K562 (cell line): ENCODE measurements around the gene RNF19B. TPM values are rescaled to one million over a fixed set of nuclear protein-coding genes. Genes with fewer than 3 reads are reported as not detected.
A peak's percentile ranks its signal among the peaks of the same experiment; 100 is the strongest.

Experiments
- ATAC-seq: fragments of 200-7000 bp; cut with Tn5 transposase; 3 replicates; pipeline ENCODE4 v1.9.1; 2020; ENCODE audit warnings: moderate library complexity
- BruUV-seq: library from RNA; stranded (reverse); fragments of 400-500 nt; replicated peaks from 2 replicates; lab custom pipeline; 2021; lab: Mats Ljungman, UMichigan
- CTCF ChIA-PET: fragments of 300-600 bp; formaldehyde crosslinking; extraction: SDS; loops from one replicate; lab custom pipeline; 2021; ENCODE audit warnings: low intra/inter-chr PET ratio; lab: Yijun Ruan, JAX
- POLR2A ChIA-PET: fragments of 300-600, 350-650 bp; sonication (Branson Sonifier 250); formaldehyde crosslinking; extraction: SDS; loops from one replicate; lab custom pipeline; 2021; ENCODE audit warnings: antibody characterized with exemption, inconsistent platforms; lab: Yijun Ruan, JAX
- DNase-seq, 4 experiments: peaks; one replicate each; pipeline versions ENCODE4 v3.0.0 to v3.0.0-alpha.2; 2011 to 2018; ENCODE audit warnings: low spot score in 3 of 4, mixed read lengths in 3 of 4; ENCODE audit errors: extremely low read depth in 1 of 4
- FAIRE-seq: peaks from 2 replicates; lab custom pipeline; 2011; peaks lifted over from hg19 to GRCh38; lab: Jason Lieb, UNC
- H2AFZ ChIP-seq: 2 replicates; pipeline ENCODE4 v1.6.0; 2011; ENCODE audit warnings: low read depth, low read length, control low read depth, inconsistent platforms
- H3K27ac ChIP-seq: fragments of 200-600 bp; 3 replicates; pipeline ENCODE4 v1.8.0; 2011; ENCODE audit warnings: low read depth, mild to moderate bottlenecking, control low read depth, inconsistent platforms, low read length, moderate library complexity, mixed read lengths; ENCODE audit errors: extremely low read depth
- H3K27me3 ChIP-seq, 2 experiments: fragments of 300-600 bp in 1 of 2; 2 replicates in 1 of 2; 3 replicates in 1 of 2; pipeline versions ENCODE4 v1.6.0 to v1.8.0; 2011; ENCODE audit warnings: inconsistent platforms in 2 of 2, low read length in 2 of 2, mild to moderate bottlenecking in 1 of 2, mixed read lengths in 1 of 2, moderate library complexity in 1 of 2; ENCODE audit not compliant: control insufficient read depth in 2 of 2, insufficient read depth in 2 of 2
- H3K36me3 ChIP-seq: fragments of 300-600 bp; 3 replicates; pipeline ENCODE4 v1.8.0; 2011; ENCODE audit warnings: mild to moderate bottlenecking, low read length, inconsistent platforms; ENCODE audit not compliant: control insufficient read depth, insufficient read depth
- H3K4me1 ChIP-seq, 2 experiments: fragments of 200-600 bp in 1 of 2; replicated peaks in 1 of 2; 2 replicates in 1 of 2; 3 replicates in 1 of 2; pipeline versions ENCODE4 v1.5.1 to v1.8.0; 2011; ENCODE audit warnings: inconsistent platforms in 2 of 2, low read length in 2 of 2, mild to moderate bottlenecking in 1 of 2, mixed read lengths in 1 of 2, moderate library complexity in 1 of 2; ENCODE audit not compliant: control insufficient read depth in 2 of 2, insufficient read depth in 2 of 2
- H3K4me2 ChIP-seq: 2 replicates; pipeline ENCODE4 v1.6.1; 2011; ENCODE audit warnings: low read length, control low read depth, inconsistent platforms, mixed read lengths; ENCODE audit not compliant: insufficient read depth
- H3K4me3 ChIP-seq: fragments of 200-600 bp; sonication (generic), shearing (Covaris generic); 2 replicates; pipeline ENCODE4 v1.5.1; 2016; ENCODE audit warnings: control low read depth, inconsistent platforms
- H3K79me2 ChIP-seq: fragments of 200-600 bp; 3 replicates; pipeline ENCODE4 v1.8.0; 2011; ENCODE audit warnings: low read length, inconsistent platforms; ENCODE audit not compliant: control insufficient read depth, insufficient read depth
- H3K9ac ChIP-seq, 2 experiments: 2 replicates each; pipeline versions ENCODE4 v1.6.0 to v1.6.1; 2011; ENCODE audit warnings: low read depth in 2 of 2, low read length in 2 of 2, control low read depth in 1 of 2, inconsistent platforms in 1 of 2, mild to moderate bottlenecking in 1 of 2, mixed read lengths in 1 of 2; ENCODE audit not compliant: insufficient read depth in 1 of 2
- H3K9me1 ChIP-seq: one replicate; pipeline ENCODE4 v1.6.0; 2011; ENCODE audit warnings: inconsistent platforms, mild to moderate bottlenecking, low read length, moderate library complexity; ENCODE audit not compliant: control insufficient read depth, insufficient read depth
- H3K9me3 ChIP-seq: replicated peaks from 2 replicates; pipeline ENCODE4 v1.5.1; 2011; ENCODE audit warnings: low read depth, low read length, inconsistent platforms; ENCODE audit not compliant: control insufficient read depth, insufficient read depth
- H4K20me1 ChIP-seq: replicated peaks from 2 replicates; pipeline ENCODE4 v1.6.1; 2011; ENCODE audit warnings: low read length, inconsistent platforms, mixed read lengths; ENCODE audit not compliant: control insufficient read depth, insufficient read depth
- ARID1B ChIP-seq: fragments of 450-650 bp; IDR thresholded peaks from 2 replicates; pipeline ENCODE4 v1.6.1; 2016; ENCODE audit warnings: antibody characterized with exemption, mild to moderate bottlenecking, inconsistent platforms
- DPF2 ChIP-seq: fragments of 450-650 bp; IDR thresholded peaks from 2 replicates; pipeline ENCODE4 v1.6.1; 2016
- FOXK1 ChIP-seq: sonication (generic); formaldehyde crosslinking; IDR thresholded peaks from 2 replicates; pipeline ENCODE4 v1.8.0; 2022; ENCODE audit warnings: missing genetic modification reagents, mild to moderate bottlenecking, borderline replicate concordance
- HMGN3 ChIP-seq: IDR thresholded peaks from 2 replicates; pipeline ENCODE4 v1.6.1; 2011; ENCODE audit warnings: borderline replicate concordance, low read depth, mild to moderate bottlenecking, mixed read lengths, low read length; ENCODE audit not compliant: insufficient read length; ENCODE audit errors: extremely low read depth
- HNRNPUL1 ChIP-seq: fragments of 200-400 bp; formaldehyde crosslinking; IDR thresholded peaks from 2 replicates; pipeline ENCODE4 v1.6.1; 2017; ENCODE audit warnings: low read length
- KAT8 ChIP-seq: fragments of 450-650 bp; IDR thresholded peaks from 2 replicates; pipeline ENCODE4 v1.6.1; 2016; ENCODE audit warnings: low read depth, mild to moderate bottlenecking
- RBFOX2 ChIP-seq: fragments of 200-400 bp; formaldehyde crosslinking; IDR thresholded peaks from 2 replicates; pipeline ENCODE4 v1.6.1; 2017; ENCODE audit warnings: low read depth, mild to moderate bottlenecking, low read length, moderate library complexity
- TCFL5 ChIP-seq: fragments of 250-450 bp; sonication (Bioruptor Pico); conservative IDR thresholded peaks from 2 replicates; pipeline ENCODE4 v1.6.1; 2021; ENCODE audit warnings: mild to moderate bottlenecking, moderate library complexity, matching md5 sums
- TGIF2 ChIP-seq: sonication (generic); formaldehyde crosslinking; IDR thresholded peaks from 2 replicates; pipeline ENCODE4 v1.8.1; 2022; ENCODE audit warnings: mild to moderate bottlenecking, missing genetic modification reagents, moderate library complexity
- ZNF766 ChIP-seq: fragments of 200-800 bp; sonication (Bioruptor generic); conservative IDR thresholded peaks from 2 replicates; pipeline ENCODE4 v1.6.1; 2016; ENCODE audit warnings: missing genetic modification characterization, missing compliant biosample characterization
- WGBS: fragments of 100-300 bp; shearing (Covaris generic); methylation state at CpG from one replicate; pipeline ENCODE4 v1.1.6; 2016; ENCODE audit warnings: low coverage, mixed read lengths; ENCODE audit not compliant: insufficient coverage; ENCODE audit errors: missing lambda C conversion rate; 5-methylcytosine and 5-hydroxymethylcytosine counted together
- in situ Hi-C: fragments of 300-500 bp; cut with MboI; formaldehyde crosslinking; loops from 4 replicates; pipeline ENCODE4 v1.15.0; 2018; ENCODE audit warnings: inconsistent platforms, mixed read lengths
- intact Hi-C: fragments of 100-400 bp; cut with micrococcal nuclease; formaldehyde crosslinking; loops from 2 replicates; pipeline ENCODE4 v1.14.2; 2022
- polyA plus RNA-seq, 8 experiments: library from polyadenylated mRNA; depleted of rRNA in 4 of 8; stranded (reverse) in 5 of 8; unstranded in 3 of 8; fragments of >200 nt; fragmentation: Nextera tagmentation in 2 of 8; fragmentation: Illumina TruSeq in 1 of 8; extraction: Ambion mirVana in 2 of 8; extraction: Trizol in 1 of 8; gene quantifications; 2 replicates each; pipeline versions ENCODE4 v1.2.1 to v1.2.3, GENCODE V29; 2011 to 2014; ENCODE audit warnings: inconsistent platforms in 1 of 8, missing spikeins in 1 of 8
- total RNA-seq, 7 experiments: library from RNA; depleted of rRNA in 6 of 7; stranded (reverse); fragments of >200 nt in 6 of 7; fragmentation: Illumina TruSeq in 2 of 7; extraction: Trizol in 2 of 7; gene quantifications; 2 replicates each; pipeline versions ENCODE4 v1.2.1 to v1.2.3, GENCODE V29; 2011 to 2021; ENCODE audit warnings: low replicate concordance in 1 of 7
- TF ChIP-seq, protein P1 (sequence below): fragments of 450-650 bp; IDR thresholded peaks from 2 replicates; pipeline ENCODE4 v1.6.1; 2016; ENCODE audit warnings: mild to moderate bottlenecking, moderate library complexity

Gene RNF19B
- total and polyA plus RNA-seq, 9 of the 15 experiments (the other 6 are each of a cell fraction or from before 2014, with no cell fraction given): 2.6 to 14.9 (median 10.1) TPM

DNA sequence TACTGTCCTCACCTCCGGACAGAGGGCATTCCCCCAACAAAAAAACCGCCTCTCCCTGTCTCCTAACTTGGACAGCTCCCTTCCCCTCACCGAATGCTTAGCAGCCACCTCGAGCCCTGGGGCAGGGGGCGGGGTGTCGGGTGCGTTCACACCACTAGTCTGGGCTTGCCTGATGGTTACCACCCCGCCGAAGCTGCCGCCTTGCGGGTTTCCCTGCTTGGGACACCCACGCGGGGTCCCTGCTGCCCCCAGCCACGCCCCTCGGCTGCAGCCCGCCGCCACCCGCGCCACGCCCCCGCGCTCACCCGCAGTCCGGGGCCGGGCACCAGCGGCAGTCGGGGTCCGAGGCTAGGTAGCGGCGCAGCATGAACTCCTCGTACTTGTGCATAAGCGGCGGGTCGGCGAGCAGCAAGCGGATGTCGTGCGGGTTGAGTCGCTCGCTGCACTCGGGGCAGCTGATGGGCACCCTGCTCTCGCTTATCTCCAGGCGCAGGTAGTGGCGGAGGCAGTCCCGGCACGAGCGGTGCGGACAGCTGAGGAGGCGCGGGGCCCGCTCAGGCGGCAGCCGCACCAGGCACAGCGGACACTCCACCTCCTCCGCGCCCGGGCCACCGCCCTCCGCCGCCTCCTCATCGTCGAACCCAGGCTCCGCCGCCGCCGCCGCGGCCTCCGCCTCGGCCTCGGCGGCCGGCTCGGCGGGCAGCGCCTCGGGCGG, 706 bp downstream of the RNF19B start:
- H3K4me1 ChIP-seq: peaks cover 28 to 36% of the 10 kb centered on the region in 2 experiments
- TF ChIP-seq HNRNPUL1: no peak
- TF ChIP-seq FOXK1 (CRISPR knock-in tag): no peak
- TF ChIP-seq DPF2: no peak
- TF ChIP-seq ARID1B: peak; percentile 38; the same call in 1 of the 2 replicates
- no peak for TF ChIP-seq ZNF766
- TF ChIP-seq HMGN3: peak; percentile 52
- TF ChIP-seq TCFL5: no peak
- TF ChIP-seq RBFOX2: no peak
- TF ChIP-seq, protein P1, sequence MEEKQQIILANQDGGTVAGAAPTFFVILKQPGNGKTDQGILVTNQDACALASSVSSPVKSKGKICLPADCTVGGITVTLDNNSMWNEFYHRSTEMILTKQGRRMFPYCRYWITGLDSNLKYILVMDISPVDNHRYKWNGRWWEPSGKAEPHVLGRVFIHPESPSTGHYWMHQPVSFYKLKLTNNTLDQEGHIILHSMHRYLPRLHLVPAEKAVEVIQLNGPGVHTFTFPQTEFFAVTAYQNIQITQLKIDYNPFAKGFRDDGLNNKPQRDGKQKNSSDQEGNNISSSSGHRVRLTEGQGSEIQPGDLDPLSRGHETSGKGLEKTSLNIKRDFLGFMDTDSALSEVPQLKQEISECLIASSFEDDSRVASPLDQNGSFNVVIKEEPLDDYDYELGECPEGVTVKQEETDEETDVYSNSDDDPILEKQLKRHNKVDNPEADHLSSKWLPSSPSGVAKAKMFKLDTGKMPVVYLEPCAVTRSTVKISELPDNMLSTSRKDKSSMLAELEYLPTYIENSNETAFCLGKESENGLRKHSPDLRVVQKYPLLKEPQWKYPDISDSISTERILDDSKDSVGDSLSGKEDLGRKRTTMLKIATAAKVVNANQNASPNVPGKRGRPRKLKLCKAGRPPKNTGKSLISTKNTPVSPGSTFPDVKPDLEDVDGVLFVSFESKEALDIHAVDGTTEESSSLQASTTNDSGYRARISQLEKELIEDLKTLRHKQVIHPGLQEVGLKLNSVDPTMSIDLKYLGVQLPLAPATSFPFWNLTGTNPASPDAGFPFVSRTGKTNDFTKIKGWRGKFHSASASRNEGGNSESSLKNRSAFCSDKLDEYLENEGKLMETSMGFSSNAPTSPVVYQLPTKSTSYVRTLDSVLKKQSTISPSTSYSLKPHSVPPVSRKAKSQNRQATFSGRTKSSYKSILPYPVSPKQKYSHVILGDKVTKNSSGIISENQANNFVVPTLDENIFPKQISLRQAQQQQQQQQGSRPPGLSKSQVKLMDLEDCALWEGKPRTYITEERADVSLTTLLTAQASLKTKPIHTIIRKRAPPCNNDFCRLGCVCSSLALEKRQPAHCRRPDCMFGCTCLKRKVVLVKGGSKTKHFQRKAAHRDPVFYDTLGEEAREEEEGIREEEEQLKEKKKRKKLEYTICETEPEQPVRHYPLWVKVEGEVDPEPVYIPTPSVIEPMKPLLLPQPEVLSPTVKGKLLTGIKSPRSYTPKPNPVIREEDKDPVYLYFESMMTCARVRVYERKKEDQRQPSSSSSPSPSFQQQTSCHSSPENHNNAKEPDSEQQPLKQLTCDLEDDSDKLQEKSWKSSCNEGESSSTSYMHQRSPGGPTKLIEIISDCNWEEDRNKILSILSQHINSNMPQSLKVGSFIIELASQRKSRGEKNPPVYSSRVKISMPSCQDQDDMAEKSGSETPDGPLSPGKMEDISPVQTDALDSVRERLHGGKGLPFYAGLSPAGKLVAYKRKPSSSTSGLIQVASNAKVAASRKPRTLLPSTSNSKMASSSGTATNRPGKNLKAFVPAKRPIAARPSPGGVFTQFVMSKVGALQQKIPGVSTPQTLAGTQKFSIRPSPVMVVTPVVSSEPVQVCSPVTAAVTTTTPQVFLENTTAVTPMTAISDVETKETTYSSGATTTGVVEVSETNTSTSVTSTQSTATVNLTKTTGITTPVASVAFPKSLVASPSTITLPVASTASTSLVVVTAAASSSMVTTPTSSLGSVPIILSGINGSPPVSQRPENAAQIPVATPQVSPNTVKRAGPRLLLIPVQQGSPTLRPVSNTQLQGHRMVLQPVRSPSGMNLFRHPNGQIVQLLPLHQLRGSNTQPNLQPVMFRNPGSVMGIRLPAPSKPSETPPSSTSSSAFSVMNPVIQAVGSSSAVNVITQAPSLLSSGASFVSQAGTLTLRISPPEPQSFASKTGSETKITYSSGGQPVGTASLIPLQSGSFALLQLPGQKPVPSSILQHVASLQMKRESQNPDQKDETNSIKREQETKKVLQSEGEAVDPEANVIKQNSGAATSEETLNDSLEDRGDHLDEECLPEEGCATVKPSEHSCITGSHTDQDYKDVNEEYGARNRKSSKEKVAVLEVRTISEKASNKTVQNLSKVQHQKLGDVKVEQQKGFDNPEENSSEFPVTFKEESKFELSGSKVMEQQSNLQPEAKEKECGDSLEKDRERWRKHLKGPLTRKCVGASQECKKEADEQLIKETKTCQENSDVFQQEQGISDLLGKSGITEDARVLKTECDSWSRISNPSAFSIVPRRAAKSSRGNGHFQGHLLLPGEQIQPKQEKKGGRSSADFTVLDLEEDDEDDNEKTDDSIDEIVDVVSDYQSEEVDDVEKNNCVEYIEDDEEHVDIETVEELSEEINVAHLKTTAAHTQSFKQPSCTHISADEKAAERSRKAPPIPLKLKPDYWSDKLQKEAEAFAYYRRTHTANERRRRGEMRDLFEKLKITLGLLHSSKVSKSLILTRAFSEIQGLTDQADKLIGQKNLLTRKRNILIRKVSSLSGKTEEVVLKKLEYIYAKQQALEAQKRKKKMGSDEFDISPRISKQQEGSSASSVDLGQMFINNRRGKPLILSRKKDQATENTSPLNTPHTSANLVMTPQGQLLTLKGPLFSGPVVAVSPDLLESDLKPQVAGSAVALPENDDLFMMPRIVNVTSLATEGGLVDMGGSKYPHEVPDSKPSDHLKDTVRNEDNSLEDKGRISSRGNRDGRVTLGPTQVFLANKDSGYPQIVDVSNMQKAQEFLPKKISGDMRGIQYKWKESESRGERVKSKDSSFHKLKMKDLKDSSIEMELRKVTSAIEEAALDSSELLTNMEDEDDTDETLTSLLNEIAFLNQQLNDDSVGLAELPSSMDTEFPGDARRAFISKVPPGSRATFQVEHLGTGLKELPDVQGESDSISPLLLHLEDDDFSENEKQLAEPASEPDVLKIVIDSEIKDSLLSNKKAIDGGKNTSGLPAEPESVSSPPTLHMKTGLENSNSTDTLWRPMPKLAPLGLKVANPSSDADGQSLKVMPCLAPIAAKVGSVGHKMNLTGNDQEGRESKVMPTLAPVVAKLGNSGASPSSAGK: peak; percentile 2; the same call in 1 of the 2 replicates
- no peak for TF ChIP-seq TGIF2 (CRISPR knock-in tag)
- TF ChIP-seq KAT8: no peak

More for the DNA sequence above, 706 bp downstream of the RNF19B start:
- BruUV-seq: no TSS peak
- under 1% methylated on average over 64 of the region's 78 CpGs for WGBS
- intact Hi-C loops: loop anchor here (1.0 to 5.0 kb wide), 2 partner anchors 25 to 43 kb away; no protein-coding TSS in a partner anchor
- Histone ChIP-seq H4K20me1 (peaks cover 16% of the 10 kb centered on the region), H3K9me1 (no peaks in the 10 kb centered on the region), H3K9ac (peak overlapping the region; percentile 43 to 96; a peak in 3 of 4 replicates), H3K27me3 (no peaks in the 10 kb centered on the region), H3K4me2 (peak overlapping the region; percentile 94), H3K4me3 (peak overlapping the region; percentile 63), H3K27ac (peak overlapping the region; percentile 28; the same call in 2 of the 3 replicates), H3K36me3 (no peaks in the 10 kb centered on the region), H3K9me3 (no peaks in the 10 kb centered on the region), H3K79me2 (peaks cover 37% of the 10 kb centered on the region), H2AFZ (peak overlapping the region; percentile 71)
- FAIRE-seq: no peak
- ATAC-seq: peak; percentile 56
- DNase-seq: peak; percentile 72 to 88 (median 80)
- in situ Hi-C loops: no loop called here
- CTCF ChIA-PET: no interaction called here
- POLR2A ChIA-PET: interaction anchor here (0.6 to 2.8 kb wide), 25 partner anchors 8 to 482 kb away, joined by 3 to 22 read pairs (median 4); no protein-coding TSS in a partner anchor
